ENCODE data around the gene GPR42.
A peak's percentile ranks its signal among the peaks of the same experiment; 100 is the strongest.
"Not testable (repeated sequence)": the region's sequence is repeated elsewhere in the genome, so short reads cannot be mapped to it uniquely, and the experiment has no call there.

Gene GPR42

DNA sequence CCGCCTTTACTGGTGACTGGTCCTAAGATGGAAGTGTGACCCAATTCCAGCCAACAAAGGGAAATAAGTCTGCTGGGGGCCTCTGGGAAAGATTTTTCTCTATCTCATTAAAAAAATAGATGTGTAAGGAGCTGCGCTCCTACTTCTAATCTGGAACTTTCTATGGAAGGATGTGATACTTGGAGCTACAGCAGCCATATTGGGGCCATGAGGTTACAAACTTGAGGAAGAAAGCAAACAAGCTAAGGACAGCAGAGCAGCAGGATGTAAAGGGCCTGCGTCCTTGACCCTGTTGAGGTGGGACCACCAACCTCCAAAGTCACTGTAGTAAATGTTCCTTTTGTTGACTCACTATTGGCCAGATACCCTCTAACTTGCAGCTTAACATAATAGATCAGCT, 7.5 kb downstream of the GPR42 start:
- no peak for TF ChIP-seq Cebpa-rat (IDR thresholded peaks at IDR 0.05)
- H3K9me3 ChIP-seq (replicated peaks in 1 of 11), result peaks cover 14 to 37% (median 25%) of the 10 kb centered on the region in 11 experiments; a peak in 20 of 22 replicates
- no peak overlapping the region for H3K9ac ChIP-seq
- H3K27ac ChIP-seq, result no peak overlapping the region
- no peaks in the 10 kb centered on the region for H3K27me3 ChIP-seq
- H3K4me3 ChIP-seq, result no peak overlapping the region
- H3K4me2 ChIP-seq, result peak overlapping the region in 2 of 11 experiments; percentile 50 to 61; a peak in 3 of 22 replicates
- H4K20me1 ChIP-seq, result no peaks in the 10 kb centered on the region
- H3K36me3 ChIP-seq, result no peaks in the 10 kb centered on the region
- H3K4me1 ChIP-seq, result peaks cover 16 to 48% (median 39%) of the 10 kb centered on the region in 10 experiments

DNA sequence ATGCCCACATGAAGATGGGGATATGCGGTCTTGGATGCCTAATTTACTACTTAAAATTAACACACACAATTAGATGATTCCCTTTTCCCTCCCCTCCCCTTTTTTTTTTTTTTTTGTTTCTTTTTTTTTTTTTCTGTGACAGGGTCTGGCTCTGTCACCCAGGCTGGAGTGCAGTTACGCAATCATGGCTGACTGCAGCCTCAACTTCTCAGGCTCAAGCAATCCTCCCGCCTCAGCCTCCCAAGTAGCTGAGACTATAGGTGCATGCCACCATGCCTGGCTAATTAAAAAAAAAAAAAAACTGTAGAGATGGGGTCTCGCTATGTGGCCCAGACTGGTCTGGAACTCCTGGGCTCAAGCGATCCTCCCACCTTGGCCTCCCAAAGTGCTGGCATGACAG, 8.7 kb downstream of the GPR42 start:
- Histone ChIP-seq H3K9me3 (replicated peaks in 1 of 11) (peaks cover 25 to 49% (median 37%) of the 10 kb centered on the region in 11 experiments), H3K4me1 (peaks cover 16 to 36% (median 35%) of the 10 kb centered on the region in 10 experiments)
- H3K4me2 ChIP-seq, H3K36me3 ChIP-seq, H3K9ac ChIP-seq, H4K20me1 ChIP-seq, H3K27ac ChIP-seq, H3K27me3 ChIP-seq, H3K4me3 ChIP-seq: not testable (repeated sequence)
- peak in 3 of 11 experiments; percentile 28 to 76 (median 74); a peak in 5 of 22 replicates for TF ChIP-seq Cebpa-rat (IDR thresholded peaks at IDR 0.05)

DNA sequence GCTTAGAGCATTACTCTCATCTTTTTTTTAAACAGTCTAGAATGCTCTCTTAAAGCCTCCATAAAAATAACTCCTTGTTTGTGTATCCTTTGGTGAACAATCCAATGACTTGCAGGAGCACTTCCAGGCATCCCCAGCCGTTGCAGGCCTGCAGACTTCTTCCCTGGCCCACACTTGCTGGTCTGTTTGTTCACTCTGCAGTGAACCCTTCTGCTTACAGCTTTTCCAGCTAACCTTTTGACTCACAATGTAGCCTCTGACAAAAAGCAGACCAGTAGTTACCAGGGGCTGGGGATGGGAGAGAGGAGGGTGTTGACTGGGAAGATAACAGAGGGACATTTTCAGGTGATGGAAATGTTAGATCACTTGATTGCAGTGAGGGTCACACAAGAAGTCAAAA, 9.1 kb downstream of the GPR42 start:
- H3K27me3 ChIP-seq, result no peaks in the 10 kb centered on the region
- TF ChIP-seq Cebpa-rat (IDR thresholded peaks at IDR 0.05), result no peak
- H4K20me1 ChIP-seq, result no peaks in the 10 kb centered on the region
- no peak overlapping the region for H3K9ac ChIP-seq
- peaks cover 29 to 53% (median 41%) of the 10 kb centered on the region in 11 experiments for H3K9me3 ChIP-seq (replicated peaks in 1 of 11)
- peaks cover 16 to 32% (median 30%) of the 10 kb centered on the region in 10 experiments for H3K4me1 ChIP-seq
- H3K27ac ChIP-seq, result no peak overlapping the region
- H3K4me2 ChIP-seq, result no peak overlapping the region
- H3K4me3 ChIP-seq, result no peak overlapping the region
- H3K36me3 ChIP-seq, result peaks cover 0 to 3% (median 0%) of the 10 kb centered on the region in 11 experiments; a peak in 1 of 22 replicates

DNA sequence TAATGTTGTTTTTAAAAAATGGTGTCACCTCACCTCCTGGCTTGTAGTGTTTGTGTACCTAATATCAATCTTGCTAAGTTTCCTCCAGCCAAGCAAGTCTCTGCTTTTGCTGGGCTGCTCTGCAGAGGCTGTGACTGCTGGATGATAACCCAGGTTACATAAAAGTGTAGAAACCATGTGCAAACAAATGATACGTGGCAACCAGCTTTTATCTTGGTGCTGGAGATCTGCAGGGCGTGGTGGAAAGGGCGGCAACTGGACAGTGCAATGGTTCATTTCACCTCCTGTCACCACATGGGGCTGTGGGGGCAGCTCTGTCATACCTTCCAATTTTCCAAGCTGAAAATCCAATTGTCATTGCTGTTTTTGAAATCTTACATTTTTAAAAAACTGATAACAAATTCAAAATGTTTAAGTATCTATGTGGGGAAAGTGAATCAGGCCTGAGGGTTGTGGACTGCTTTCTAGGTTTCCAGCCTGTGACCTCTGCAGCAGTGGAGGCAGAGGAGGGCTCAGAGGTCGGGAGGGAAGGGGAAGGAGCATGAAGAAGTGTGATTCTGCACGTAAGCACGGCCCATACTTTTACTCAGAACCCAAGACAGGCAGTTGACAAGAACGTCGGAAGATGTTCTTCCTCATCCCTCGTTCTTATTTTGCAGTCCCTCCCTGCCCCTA, 9.7 kb downstream of the GPR42 start:
- Histone ChIP-seq H3K4me1 (peaks cover 16 to 26% (median 25%) of the 10 kb centered on the region in 10 experiments), H4K20me1 (no peaks in the 10 kb centered on the region), H3K4me2 (no peak overlapping the region), H3K36me3 (peaks cover 0 to 7% (median 0%) of the 10 kb centered on the region in 11 experiments; a peak in 1 of 22 replicates), H3K27me3 (no peaks in the 10 kb centered on the region), H3K27ac (no peak overlapping the region), H3K4me3 (no peak overlapping the region), H3K9ac (no peak overlapping the region), H3K9me3 (replicated peaks in 1 of 11) (peaks cover 35 to 58% (median 47%) of the 10 kb centered on the region in 11 experiments)
- TF ChIP-seq Cebpa-rat (IDR thresholded peaks at IDR 0.05), result no peak

DNA sequence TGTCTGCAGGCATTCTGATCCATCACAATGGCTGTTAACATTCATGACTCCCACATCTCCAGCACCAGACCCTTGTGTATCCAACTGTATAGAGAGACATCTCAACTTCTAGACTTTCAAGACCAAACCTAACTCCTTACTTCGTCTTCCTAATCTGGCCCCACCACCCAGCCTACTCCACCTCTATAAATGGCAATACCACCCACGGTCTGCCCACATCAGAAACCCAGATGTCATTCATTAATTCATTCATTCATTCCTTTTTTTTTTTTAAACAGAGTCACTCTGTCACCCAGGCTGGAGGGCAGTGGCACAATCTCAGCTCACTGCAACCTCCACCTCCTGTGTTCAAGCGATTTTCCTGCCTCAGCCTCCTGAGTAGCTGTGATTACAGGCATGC, 10.4 kb downstream of the GPR42 start:
- Histone ChIP-seq H3K9ac (no peak overlapping the region), H3K36me3 (peaks cover 0 to 7% (median 0%) of the 10 kb centered on the region in 11 experiments; a peak in 1 of 22 replicates), H3K27me3 (no peaks in the 10 kb centered on the region), H3K4me2 (no peak overlapping the region), H4K20me1 (no peaks in the 10 kb centered on the region), H3K4me3 (no peak overlapping the region), H3K27ac (no peak overlapping the region), H3K4me1 (peaks cover 15 to 19% (median 17%) of the 10 kb centered on the region in 10 experiments), H3K9me3 (replicated peaks in 1 of 11) (peaks cover 42 to 65% (median 54%) of the 10 kb centered on the region in 11 experiments)
- no peak for TF ChIP-seq Cebpa-rat (IDR thresholded peaks at IDR 0.05)

DNA sequence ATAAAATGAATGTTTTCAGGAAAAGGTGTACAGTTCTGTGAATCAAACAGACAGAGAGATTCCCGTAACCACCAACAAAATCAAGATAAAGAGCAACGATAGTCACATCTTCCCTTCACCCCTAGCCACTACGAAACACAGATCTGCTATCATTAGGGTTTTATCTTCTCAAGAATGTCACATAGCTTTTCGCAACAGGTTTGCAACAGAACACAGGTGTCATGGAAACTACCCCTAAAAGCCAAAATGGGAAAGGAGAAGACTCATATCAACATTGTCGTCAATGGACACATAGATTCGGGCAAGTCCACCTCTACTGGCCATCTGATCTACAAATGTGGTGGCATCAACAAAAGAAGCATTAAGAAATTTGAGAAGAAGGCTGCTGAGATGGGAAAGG, 11.1 kb downstream of the GPR42 start:
- no peak overlapping the region for H3K4me2 ChIP-seq
- peaks cover 9 to 13% (median 11%) of the 10 kb centered on the region in 10 experiments for H3K4me1 ChIP-seq
- no peaks in the 10 kb centered on the region for H4K20me1 ChIP-seq
- no peak overlapping the region for H3K27ac ChIP-seq
- no peak overlapping the region for H3K9ac ChIP-seq
- H3K9me3 ChIP-seq (replicated peaks in 1 of 11), result peaks cover 49 to 71% (median 60%) of the 10 kb centered on the region in 11 experiments
- H3K27me3 ChIP-seq, result no peaks in the 10 kb centered on the region
- no peak for TF ChIP-seq Cebpa-rat (IDR thresholded peaks at IDR 0.05)
- no peak overlapping the region for H3K4me3 ChIP-seq
- H3K36me3 ChIP-seq, result peaks cover 0 to 7% (median 0%) of the 10 kb centered on the region in 11 experiments; a peak in 1 of 22 replicates

DNA sequence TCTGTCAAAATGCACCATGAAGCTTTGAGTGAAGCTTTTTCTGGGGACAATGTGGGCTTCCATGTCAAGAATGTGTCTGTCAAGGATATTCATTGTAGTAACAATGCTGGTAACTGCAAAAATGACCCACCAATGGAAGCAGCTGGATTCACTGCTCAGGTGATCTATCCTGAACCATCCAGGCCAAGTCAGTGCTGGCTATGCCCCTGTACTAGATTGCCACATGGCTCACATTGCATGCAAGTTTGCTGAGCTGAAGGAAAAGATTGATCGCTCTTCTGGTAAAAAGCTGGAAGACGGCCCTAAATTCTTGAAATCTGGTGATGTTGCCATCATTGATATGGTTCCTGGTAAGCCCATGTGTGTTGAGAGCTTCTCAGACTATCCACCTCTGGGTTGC, 12.7 kb downstream of the GPR42 start:
- peaks cover 59 to 80% (median 68%) of the 10 kb centered on the region in 11 experiments for H3K9me3 ChIP-seq (replicated peaks in 1 of 11)
- H3K4me3 ChIP-seq, result no peak overlapping the region
- H3K4me1 ChIP-seq, result no peaks in the 10 kb centered on the region
- H3K4me2 ChIP-seq, result no peak overlapping the region
- H4K20me1 ChIP-seq, result no peaks in the 10 kb centered on the region
- peaks cover 0 to 7% (median 0%) of the 10 kb centered on the region in 11 experiments; a peak in 2 of 22 replicates for H3K36me3 ChIP-seq
- H3K27me3 ChIP-seq, result no peaks in the 10 kb centered on the region
- no peak for TF ChIP-seq Cebpa-rat (IDR thresholded peaks at IDR 0.05)
- H3K27ac ChIP-seq, result no peak overlapping the region
- H3K9ac ChIP-seq, result no peak overlapping the region

DNA sequence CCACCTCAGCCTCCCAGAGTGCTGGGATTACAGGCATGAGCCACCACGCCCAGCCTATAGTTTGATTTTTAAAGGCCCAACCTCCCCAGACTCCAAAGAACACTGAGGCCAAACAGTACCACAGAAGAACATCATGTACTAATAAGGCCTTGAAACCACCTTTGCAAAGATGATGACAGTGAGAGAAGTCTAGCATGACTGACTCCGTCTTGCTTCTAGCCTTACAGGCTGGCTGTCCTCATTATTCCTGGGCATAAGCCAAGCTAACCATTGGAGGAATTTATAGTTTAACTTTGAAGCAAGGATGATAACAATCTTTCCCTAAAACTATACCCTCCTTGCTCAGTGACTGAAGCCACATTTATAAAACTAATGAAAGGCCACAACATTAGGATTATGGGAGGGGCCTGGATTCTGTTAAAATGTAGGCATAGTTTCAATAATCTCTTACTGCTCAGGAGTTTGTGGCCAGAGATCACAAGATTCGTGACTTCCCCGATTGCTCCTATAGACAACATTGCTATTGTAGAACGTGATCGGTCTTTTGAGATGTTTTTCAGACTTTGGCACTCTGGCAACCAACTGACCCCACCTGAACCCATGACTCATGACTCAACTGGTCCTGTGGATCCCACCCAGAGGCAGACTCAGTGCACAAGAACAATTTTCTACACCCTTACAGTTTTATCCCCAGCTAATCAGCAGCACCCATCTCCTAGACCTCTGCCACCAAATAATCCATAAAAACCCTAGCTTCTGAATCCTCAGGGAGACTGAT, 17.6 kb downstream of the GPR42 start:
- Histone ChIP-seq H3K9me3 (replicated peaks in 1 of 11) (peaks cover 57 to 76% (median 62%) of the 10 kb centered on the region in 11 experiments), H3K27ac (no peak overlapping the region), H3K4me3 (no peak overlapping the region), H3K36me3 (peaks cover 0 to 7% (median 0%) of the 10 kb centered on the region in 11 experiments; a peak in 2 of 22 replicates), H3K4me2 (no peak overlapping the region), H4K20me1 (no peaks in the 10 kb centered on the region), H3K9ac (no peak overlapping the region), H3K4me1 (peaks cover 6 to 15% (median 8%) of the 10 kb centered on the region in 10 experiments; a peak in 19 of 20 replicates), H3K27me3 (no peaks in the 10 kb centered on the region)
- no peak for TF ChIP-seq Cebpa-rat (IDR thresholded peaks at IDR 0.05)

DNA sequence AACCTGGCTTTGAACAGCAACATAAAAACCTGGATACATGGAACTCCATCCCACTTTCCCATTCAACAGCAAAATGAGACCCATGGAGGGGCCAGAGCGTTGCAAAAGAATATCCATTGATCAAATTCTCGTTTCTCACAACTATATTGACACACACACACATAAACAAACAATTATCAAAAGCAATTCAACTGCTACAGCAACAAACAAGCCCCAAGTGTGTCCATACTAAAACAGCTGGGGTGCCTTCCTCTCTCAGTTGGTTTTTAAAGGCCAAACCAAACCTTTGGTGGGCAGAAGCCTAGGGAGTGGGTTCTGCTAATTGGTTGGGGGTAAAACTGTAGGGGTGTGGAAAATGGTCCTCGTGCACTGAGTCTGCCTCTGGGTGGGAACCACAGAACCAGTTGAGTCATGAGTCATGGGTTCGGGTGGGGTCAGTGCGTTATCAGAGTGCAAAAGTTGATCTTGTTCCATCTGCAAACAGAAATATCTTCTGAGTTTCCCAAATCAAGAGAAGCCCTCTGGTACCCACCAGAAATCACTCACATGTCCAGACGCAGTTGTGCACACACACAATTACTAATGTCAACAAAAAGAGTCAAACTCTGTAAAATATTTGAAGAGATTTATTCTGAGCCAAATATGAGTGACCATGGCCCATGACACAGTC, 18.5 kb downstream of the GPR42 start:
- peaks cover 49 to 67% (median 54%) of the 10 kb centered on the region in 11 experiments for H3K9me3 ChIP-seq (replicated peaks in 1 of 11)
- TF ChIP-seq Cebpa-rat (IDR thresholded peaks at IDR 0.05), result no peak
- peak overlapping the region in 2 of 11 experiments; percentile 17 to 29; a peak in 2 of 22 replicates for H3K4me2 ChIP-seq
- H3K9ac ChIP-seq, result no peak overlapping the region
- H4K20me1 ChIP-seq, result no peaks in the 10 kb centered on the region
- peaks cover 0 to 7% (median 0%) of the 10 kb centered on the region in 11 experiments; a peak in 2 of 22 replicates for H3K36me3 ChIP-seq
- H3K27me3 ChIP-seq, result no peaks in the 10 kb centered on the region
- H3K27ac ChIP-seq, result no peak overlapping the region
- H3K4me1 ChIP-seq, result peaks cover 9 to 22% (median 12%) of the 10 kb centered on the region in 10 experiments; a peak in 19 of 20 replicates
- H3K4me3 ChIP-seq, result no peak overlapping the region

All from BLaER1 treated with 17β-estradiol and CSF1 and Interleukin-3, amounts not matched to agents 10 nM and 100 nM (cell line).